Activated B cell treated with CpG ODN at 0.5 μM for 24 hours (primary cell): ENCODE results near the gene APEX1. TPM values are rescaled to one million over a fixed set of nuclear protein-coding genes. Genes with fewer than 3 reads are reported as not detected.
A peak's percentile ranks its signal among the peaks of the same experiment; 100 is the strongest.

ENCODE experiments used
- ATAC-seq: fragments of 200-7000 bp; cut with Tn5 transposase; one replicate; pipeline ENCODE4 v1.10.0; 2021; ENCODE audit warnings: low read depth, mild to moderate bottlenecking, moderate library complexity
- CTCF ChIA-PET: fragments of 350-600 bp; sonication (Branson Sonifier 250); formaldehyde crosslinking; loops from one replicate; lab custom pipeline; 2021; ENCODE audit warnings: antibody characterized with exemption; lab: Charles Lee
- POLR2A ChIA-PET: fragments of 350-600 bp; sonication (Branson Sonifier 250); formaldehyde crosslinking; loops from one replicate; lab custom pipeline; 2021; ENCODE audit warnings: antibody characterized with exemption; lab: Charles Lee
- DNase-seq: peaks from one replicate; pipeline ENCODE4 v3.0.0; 2022
- H3K27ac Mint-ChIP-seq: one replicate; pipeline ENCODE4 v1.8.0; 2020; ENCODE audit warnings: mixed read lengths
- H3K27me3 Mint-ChIP-seq: one replicate; pipeline ENCODE4 v1.8.0; 2021; ENCODE audit warnings: mixed read lengths
- H3K36me3 Mint-ChIP-seq: one replicate; pipeline ENCODE4 v1.8.0; 2021; ENCODE audit warnings: low read depth, mixed read lengths
- H3K4me1 Mint-ChIP-seq: one replicate; pipeline ENCODE4 v1.8.0; 2021; ENCODE audit warnings: mixed read lengths
- H3K4me3 Mint-ChIP-seq: one replicate; pipeline ENCODE4 v1.8.0; 2020; ENCODE audit warnings: mild to moderate bottlenecking, mixed read lengths
- H3K9me3 Mint-ChIP-seq: one replicate; pipeline ENCODE4 v1.8.0; 2020; ENCODE audit warnings: mixed read lengths
- intact Hi-C: fragments of 100-400 bp; cut with micrococcal nuclease; formaldehyde crosslinking; loops from one replicate; pipeline ENCODE4 v1.15.1; 2024
- total RNA-seq: library from RNA; stranded (reverse); gene quantifications from 2 replicates; pipeline ENCODE4 v1.2.3, GENCODE V29; 2022
- TF ChIP-seq, protein P1 (sequence below): fragments of 200-600 bp; IDR thresholded peaks from one replicate; pipeline ENCODE4 v1.8.0; 2022; ENCODE audit warnings: antibody characterized with exemption, mild to moderate bottlenecking

APEX1 gene
- total RNA-seq, 1 donor from 2014 or later, result 215 TPM

GRCh38 chr14:20489093-20489994 lies 34.3 kb downstream of the APEX1 start:
- no peaks in the 10 kb centered on the region for H3K36me3 Mint-ChIP-seq
- H3K9me3 Mint-ChIP-seq, result no peaks in the 10 kb centered on the region
- H3K27ac Mint-ChIP-seq, result peak overlapping the region; percentile 84
- intact Hi-C loops, result loop anchor here (1.0 kb wide), 2 partner anchors 12 to 34 kb away; partner anchors contain the start of gene APEX1
- no peak for DNase-seq
- peaks cover 70% of the 10 kb centered on the region for H3K4me1 Mint-ChIP-seq
- POLR2A ChIA-PET, result interaction anchor here (0.6 to 3.8 kb wide), 7 partner anchors 10 to 146 kb away, joined by 3 to 39 read pairs (median 6); partner anchors contain the start of genes APEX1, OSGEP, PARP2 and PIP4P1
- peak; percentile 83 for ATAC-seq
- no peaks in the 10 kb centered on the region for H3K27me3 Mint-ChIP-seq
- peak overlapping the region; percentile 75 for H3K4me3 Mint-ChIP-seq
- CTCF ChIA-PET, result interaction anchor here (1.0 to 1.5 kb wide), 2 partner anchors 37 to 75 kb away, joined by 3 to 4 read pairs; partner anchors contain the start of gene TEP1
- TF ChIP-seq, protein P1, sequence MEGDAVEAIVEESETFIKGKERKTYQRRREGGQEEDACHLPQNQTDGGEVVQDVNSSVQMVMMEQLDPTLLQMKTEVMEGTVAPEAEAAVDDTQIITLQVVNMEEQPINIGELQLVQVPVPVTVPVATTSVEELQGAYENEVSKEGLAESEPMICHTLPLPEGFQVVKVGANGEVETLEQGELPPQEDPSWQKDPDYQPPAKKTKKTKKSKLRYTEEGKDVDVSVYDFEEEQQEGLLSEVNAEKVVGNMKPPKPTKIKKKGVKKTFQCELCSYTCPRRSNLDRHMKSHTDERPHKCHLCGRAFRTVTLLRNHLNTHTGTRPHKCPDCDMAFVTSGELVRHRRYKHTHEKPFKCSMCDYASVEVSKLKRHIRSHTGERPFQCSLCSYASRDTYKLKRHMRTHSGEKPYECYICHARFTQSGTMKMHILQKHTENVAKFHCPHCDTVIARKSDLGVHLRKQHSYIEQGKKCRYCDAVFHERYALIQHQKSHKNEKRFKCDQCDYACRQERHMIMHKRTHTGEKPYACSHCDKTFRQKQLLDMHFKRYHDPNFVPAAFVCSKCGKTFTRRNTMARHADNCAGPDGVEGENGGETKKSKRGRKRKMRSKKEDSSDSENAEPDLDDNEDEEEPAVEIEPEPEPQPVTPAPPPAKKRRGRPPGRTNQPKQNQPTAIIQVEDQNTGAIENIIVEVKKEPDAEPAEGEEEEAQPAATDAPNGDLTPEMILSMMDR, result no peak

DNA sequence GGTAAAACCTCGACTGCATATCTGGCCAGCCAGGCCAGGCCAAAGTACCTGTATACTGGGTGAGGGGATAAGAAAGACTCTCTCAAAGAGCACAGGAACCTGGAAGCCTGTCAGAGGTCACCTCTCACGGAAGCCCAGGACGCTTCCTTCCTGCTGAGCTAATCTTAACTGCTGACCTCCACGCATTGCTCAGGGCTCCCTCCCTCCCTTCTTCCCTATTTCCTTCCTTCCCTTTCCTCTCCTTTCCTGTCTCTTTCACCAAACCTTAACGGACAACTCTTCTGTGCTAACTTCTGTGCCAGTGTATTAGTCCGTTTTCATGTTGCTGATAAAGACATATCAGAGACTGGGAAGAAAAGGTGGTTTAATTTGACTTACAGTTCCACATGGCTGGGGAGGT lies 35.5 kb downstream of the APEX1 start:
- intact Hi-C loops, result loop anchor here (2.0 to 5.0 kb wide), 3 partner anchors 30 to 78 kb away; partner anchors contain the start of genes PIP4P1 and TEP1
- peak overlapping the region; percentile 81 for H3K4me3 Mint-ChIP-seq

GRCh38 chr14:20492486-20492885 lies 37.5 kb downstream of the APEX1 start:
- DNase-seq (no peak), ATAC-seq (no peak)
- POLR2A ChIA-PET, result interaction anchor here (0.8 to 1.7 kb wide), 3 partner anchors 10 to 31 kb away, joined by 3 to 6 read pairs (median 5); partner anchors contain the start of gene PIP4P1
- H3K27ac Mint-ChIP-seq, result no peak overlapping the region
- TF ChIP-seq, protein P1, result no peak
- no peaks in the 10 kb centered on the region for H3K36me3 Mint-ChIP-seq
- no peaks in the 10 kb centered on the region for H3K9me3 Mint-ChIP-seq
- intact Hi-C loops, result loop anchor here (5.0 kb wide), 1 partner anchor 40 kb away; no protein-coding TSS in a partner anchor
- peaks cover 77% of the 10 kb centered on the region for H3K4me1 Mint-ChIP-seq
- no peaks in the 10 kb centered on the region for H3K27me3 Mint-ChIP-seq
- CTCF ChIA-PET, result interaction anchor here (1.7 kb wide), 1 partner anchor 15 kb away, joined by 3 read pairs; no protein-coding TSS in a partner anchor
- H3K4me3 Mint-ChIP-seq, result no peak overlapping the region

More for the DNA sequence above, 35.5 kb downstream of the APEX1 start:
- Mint-ChIP-seq H3K27ac (peak overlapping the region; percentile 84), H3K27me3 (no peaks in the 10 kb centered on the region), H3K36me3 (no peaks in the 10 kb centered on the region), H3K4me1 (peaks cover 78% of the 10 kb centered on the region), H3K9me3 (no peaks in the 10 kb centered on the region)
- ChIA-PET POLR2A (interaction anchor here (0.6 to 3.8 kb wide), 6 partner anchors 21 to 148 kb away, joined by 3 to 39 read pairs (median 12); partner anchors contain the start of genes APEX1, OSGEP, PIP4P1 and PNP), CTCF (interaction anchor here (1.4 kb wide), 1 partner anchor 75 kb away, joined by 6 read pairs; no protein-coding TSS in a partner anchor)
- DNase-seq (no peak), ATAC-seq (no peak)
- TF ChIP-seq, protein P1, result no peak

GRCh38 chr14:20493634-20494033 lies 38.6 kb downstream of the APEX1 start:
- DNase-seq, result no peak
- TF ChIP-seq, protein P1, result no peak
- H3K4me3 Mint-ChIP-seq, result peak overlapping the region; percentile 42
- no peak for ATAC-seq
- intact Hi-C loops, result loop anchor here (5.0 kb wide), 1 partner anchor 39 kb away; no protein-coding TSS in a partner anchor
- H3K36me3 Mint-ChIP-seq, result no peaks in the 10 kb centered on the region
- no peaks in the 10 kb centered on the region for H3K27me3 Mint-ChIP-seq
- ChIA-PET CTCF (no interaction called here), POLR2A (interaction anchor here (0.9 to 1.3 kb wide), 4 partner anchors 24 to 187 kb away, joined by 3 to 7 read pairs (median 4); partner anchors contain the start of genes PARP2 and PIP4P1)
- H3K9me3 Mint-ChIP-seq, result no peaks in the 10 kb centered on the region
- peak overlapping the region; percentile 86 for H3K27ac Mint-ChIP-seq
- H3K4me1 Mint-ChIP-seq, result peaks cover 73% of the 10 kb centered on the region
